ENCODE measurements around the gene TMEM250.
A peak's percentile ranks its signal among the peaks of the same experiment; 100 is the strongest.
"Not testable (repeated sequence)": the region's sequence is repeated elsewhere in the genome, so short reads cannot be mapped to it uniquely, and the experiment has no call there.

The TMEM250 gene

DNA sequence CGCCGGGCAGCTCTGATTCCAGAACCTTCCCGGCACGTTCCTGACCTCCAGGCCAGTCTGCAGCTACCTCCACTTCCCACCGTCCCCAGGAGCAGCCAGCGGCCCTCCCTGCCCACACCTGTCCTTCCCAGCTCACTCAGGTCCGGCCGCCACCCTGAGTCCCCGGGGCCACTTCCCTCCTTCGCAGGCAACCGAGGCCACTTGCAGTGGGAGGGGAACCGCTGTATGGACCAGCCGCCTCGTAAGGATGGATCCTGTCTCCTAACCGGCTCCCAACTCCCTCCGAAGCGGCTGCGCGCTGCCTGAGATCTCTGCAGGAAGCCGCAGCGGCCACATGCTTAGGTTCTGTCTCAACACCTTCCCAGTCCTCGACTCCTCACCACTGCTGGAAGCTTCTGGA is 7.5 kb downstream of the TMEM250 start:
- DNase-seq (ENCODE audit: low read depth), result no peak

DNA sequence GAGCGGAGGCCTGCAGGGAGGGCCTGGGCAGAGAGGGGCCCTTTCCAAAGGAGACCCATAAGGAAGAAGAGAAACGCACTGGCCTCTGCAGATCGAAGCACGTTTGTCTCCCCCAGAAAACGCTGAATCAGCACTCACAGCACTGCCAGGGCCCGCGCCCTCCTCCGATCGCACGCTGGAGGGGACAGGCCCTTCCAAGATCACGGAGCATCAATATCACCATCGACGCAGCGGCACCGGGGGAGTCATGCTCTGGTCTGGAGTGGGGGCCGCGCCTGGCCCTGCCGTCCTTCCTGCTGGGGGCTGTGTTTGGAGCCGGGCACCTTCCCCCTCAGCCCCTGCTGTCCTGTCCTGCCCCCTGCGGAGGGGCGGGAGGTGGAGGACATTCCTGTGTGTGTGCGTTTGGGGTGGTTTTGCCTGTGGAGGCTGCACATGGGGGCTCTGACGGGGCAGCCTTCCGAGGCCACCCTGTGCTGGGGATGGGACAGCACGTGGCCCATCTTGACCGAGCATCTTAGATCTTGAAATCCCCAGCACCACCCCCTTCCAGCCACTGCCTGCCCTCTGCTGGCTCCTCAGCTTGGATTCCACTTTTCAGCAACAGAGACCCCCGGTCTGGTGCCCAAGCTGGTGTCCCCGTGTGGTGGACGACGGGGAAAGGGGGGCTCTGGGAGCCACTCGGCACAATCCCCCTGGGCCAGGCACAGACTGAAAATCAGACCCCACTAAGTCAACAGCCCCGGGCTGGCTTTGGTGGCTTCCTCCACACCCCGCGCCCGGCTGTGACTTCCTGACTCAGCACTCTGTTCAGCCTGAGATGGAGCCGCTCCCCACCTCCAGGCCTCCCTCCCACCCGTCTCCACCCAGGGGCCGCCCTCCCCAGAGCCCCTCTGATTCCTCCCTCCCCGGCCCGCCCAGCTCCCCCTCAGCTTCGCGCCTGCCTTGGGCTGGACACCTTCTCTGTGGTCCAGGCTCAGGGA is 8.3 kb downstream of the TMEM250 start:
- no peak for DNase-seq (ENCODE audit: low read depth)

DNA sequence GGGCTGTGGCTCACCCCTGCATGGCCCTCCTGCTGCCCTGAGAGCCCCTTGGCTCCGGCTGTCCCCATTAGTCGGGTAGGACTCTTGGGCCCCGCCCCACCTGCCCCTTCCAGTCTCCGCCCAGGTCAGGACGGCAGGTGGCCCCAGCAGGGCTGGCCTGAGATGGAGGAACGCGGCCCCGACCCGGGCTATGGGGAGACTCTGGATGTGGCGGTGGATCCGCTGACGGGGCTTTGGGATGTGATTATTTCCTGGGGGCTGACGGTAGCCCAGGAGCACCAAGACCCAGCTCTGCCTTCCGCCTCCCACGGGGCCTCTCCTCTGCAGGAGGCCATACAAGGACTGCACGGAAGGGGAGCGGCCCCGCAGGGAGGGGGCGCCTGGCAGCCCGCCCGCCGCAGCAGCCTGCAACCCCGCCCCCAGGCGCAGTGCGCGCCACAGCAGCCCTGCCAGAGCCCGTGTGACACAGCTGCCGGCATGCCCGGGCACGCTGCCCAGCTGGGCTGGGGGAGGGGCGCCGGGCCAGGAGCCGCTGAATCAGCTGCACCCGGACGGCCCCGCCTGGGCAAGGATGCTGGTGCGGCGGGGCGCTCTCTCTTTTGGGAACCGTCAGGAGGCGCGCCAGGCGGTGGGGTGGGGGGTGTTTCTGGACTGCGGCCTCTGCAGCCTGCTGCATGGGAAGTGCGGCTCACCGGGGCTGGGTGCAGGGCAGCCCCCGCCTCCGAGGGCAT is 9.2 kb downstream of the TMEM250 start:
- peak; percentile 91 for DNase-seq (ENCODE audit: low read depth)

DNA sequence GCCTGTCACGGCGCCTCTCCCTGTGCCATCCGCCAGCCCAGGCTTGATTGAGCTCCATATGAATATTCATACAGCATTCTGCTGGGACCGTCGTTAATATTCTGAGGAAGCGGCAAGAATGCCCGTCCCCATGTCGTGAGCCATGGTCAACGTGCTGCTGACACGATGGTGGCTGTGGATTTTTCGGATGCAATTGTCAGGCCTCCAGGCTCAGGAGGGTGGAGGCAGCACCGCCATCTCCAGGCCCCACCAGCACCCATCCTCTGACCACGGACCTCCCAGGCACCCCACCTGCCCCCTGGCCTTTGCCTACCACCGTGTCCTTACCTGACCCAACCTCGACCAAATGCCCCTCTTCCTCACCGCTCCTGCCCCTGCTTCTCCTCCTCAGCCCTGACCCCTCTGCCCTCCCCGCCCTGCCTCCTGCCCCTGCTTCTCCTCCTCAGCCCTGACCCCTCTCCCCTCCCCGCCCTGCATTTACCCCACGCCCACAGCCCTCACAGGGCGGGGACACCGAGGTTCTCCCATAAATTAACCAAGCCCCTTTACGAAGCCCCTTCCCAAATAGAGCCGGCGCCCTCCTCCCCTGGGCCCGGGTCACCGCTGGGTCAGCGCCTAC is 9.9 kb downstream of the TMEM250 start:
- DNase-seq (ENCODE audit: low read depth), result no peak

DNA sequence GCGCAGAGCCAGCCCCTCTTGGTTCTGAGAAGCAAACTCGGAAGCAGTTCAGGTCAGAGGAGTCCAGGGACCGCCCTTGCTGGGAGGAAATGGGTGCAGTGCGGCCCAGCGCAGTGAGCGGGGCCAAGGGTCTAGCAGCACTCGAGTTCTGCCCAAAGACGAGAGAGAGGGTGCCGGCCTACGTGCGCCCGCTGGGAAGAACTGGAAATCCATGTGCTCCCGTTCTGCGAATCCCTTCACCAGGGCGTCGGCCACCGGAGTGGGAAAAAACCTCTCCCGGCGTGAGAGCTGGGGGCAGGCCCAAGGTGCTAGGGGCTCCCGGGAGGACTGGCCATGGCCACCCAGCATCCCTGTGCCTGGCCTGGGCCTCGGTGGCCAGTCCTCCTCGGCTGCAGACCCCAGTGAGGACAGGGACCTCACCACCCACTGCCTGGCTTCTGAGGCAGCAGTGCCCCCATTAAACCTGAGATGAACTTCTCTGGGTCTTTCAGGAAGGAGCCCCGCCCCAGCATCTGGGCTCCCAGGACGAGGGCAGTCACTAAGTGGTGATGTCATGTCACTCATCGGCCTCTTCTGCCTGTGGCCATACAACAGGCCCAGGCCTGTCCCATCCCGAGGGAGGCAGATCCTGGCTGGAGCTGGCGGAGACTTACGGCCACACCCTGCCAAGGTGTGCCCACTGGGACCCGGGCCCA is 10.6 kb downstream of the TMEM250 start:
- DNase-seq (ENCODE audit: low read depth), result no peak

DNA sequence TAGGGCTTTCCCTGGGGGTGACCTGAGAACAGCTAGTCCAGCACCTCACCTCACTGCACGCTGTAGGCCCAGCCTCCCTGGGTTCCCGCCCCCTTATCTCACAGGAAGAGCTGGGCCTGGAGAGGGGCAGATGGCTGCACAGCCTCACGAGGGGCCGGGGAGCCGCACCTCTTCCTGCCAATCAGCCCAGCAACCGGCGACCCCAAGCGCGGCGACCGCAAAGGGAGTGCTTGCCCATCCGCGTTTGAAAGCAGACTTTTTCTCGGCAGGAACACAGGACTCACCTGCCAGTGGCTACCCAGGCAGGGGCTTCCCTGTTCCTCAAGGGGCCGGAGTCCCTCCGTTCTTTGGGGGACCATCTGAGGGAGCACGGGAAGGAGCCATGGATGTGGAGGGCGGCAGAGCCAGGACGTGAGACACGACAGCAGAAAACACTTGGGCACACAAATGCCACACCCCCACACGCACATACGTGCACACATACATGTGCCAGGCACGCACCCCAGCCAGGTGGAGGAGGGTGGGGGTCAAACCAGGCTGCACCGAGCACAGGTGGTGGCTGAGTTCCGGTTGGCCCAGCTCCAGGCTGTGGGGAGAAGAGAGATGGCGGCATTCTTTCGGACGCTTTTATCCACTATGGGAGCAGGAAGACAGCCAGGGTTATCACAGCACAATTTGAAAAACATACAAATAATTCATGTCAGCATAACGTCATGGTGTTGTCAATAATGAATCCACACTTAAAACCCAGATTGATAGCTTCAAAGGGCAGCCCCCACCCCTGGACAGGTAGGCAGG is 11.3 kb downstream of the TMEM250 start:
- DNase-seq (ENCODE audit: low read depth), result no peak

DNA sequence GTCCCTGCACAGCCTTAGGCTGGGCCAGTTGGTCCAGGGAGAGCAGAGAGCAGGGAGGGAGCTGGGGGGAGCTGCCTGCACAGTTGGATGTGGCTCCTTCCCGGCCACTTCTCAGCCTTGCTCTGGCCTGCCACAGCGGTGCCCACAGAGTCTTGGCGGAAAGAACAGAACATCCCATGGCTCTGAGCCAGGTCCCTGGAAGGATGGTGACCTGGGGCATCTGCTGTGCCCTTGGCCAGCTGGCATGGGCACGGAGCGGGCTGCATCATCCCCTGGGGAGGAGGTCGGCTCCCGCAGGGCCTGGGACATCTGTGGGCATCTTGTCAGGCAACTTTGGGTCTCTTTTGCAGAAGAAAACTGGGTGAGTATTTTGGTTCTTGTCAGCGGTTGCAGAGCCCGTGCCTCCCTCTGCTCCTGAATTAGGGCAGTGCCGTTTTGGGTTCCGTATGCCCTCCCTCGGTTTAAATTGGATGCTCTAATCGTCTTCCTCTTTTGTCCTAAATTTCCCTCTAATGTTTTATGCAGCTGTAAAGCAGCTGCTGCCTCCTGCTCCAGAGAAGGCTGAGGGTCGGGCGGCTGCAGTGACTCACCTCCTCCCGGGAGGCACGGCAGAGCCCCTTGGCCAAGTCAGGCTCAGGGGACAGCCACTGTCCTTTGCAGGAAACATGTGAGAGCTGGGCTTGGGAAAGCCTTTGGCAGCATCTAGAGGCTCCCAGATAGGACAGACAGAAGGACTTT is 13.1 kb downstream of the TMEM250 start:
- DNase-seq (ENCODE audit: low read depth), result no peak

DNA sequence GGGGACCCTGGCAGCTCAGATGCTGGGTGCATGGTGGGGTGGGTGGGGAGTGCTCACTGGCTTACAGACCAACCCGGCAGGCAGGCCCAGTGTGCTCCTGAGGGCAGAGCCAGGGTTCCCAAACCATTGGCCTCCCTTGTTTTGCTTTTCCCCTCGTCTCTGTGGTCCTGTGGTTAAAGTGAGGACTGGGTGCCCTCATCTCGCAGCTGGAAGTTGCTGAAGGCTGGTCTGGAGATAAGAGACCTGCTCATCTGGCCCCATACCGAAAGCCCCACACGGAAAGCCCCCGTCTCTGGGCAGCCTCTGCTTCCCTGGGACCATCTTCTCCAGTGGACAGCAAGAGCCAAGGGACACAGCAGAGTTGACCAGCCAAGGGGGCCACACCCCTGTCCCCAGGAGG is 13.8 kb downstream of the TMEM250 start:
- DNase-seq (ENCODE audit: low read depth), result no peak

DNA sequence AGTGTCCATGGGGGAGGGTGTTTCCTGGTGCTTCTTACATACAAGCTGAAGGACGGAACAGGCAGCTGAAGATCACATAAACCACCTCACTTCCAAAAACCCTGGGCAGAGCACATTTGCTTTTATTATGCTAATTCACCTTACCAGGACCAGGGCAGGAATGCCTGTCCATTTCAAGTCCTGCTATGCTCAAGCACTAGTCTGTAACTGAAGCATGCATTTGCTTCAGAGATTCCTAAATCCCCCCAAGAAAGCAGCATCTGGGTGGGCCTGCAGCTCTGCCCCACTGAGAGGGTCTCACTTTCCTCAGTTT is 14.2 kb downstream of the TMEM250 start:
- DNase-seq (ENCODE audit: low read depth), result no peak

DNA sequence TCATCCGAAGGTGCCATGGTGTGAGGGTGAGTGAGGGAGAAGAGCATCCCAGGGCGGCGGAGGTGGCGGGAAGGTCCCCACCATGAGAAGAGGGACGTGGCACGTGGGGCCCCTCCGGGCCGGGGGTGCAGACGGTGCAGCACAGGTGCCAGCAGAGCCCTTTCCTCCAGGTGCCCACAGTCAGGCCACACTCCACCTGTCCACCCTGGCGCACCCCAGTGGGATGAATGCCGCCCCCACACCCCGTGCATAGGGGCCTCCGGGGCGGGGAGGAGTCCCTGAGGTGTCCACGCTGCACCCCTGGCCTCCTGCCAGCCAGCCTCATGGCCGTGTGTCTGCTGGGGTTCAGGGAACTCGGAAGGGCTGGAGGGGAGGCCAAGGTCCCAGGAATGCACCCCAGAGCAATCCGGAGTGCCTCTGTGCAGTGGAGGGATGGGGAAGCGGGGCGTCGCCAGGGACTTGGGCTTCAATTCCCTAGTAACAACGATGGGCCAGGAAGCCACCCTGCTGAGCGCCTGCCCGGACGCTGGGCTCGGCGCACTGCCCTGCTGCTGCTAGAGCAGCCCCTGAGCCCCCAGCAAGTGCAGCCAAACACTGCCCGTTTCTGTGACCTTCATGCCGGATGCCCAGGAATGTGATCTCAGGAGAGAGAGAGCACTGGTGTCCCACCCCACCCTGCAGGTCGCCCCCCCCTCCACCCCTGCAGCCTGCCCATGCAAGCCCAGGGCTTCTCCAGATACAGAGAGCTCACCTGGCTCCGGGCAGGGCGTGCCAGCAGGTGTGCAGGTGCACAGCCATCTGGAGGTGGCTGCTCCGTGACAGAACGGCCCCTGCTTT is 14.8 kb downstream of the TMEM250 start:
- DNase-seq (ENCODE audit: low read depth), result no peak

DNA sequence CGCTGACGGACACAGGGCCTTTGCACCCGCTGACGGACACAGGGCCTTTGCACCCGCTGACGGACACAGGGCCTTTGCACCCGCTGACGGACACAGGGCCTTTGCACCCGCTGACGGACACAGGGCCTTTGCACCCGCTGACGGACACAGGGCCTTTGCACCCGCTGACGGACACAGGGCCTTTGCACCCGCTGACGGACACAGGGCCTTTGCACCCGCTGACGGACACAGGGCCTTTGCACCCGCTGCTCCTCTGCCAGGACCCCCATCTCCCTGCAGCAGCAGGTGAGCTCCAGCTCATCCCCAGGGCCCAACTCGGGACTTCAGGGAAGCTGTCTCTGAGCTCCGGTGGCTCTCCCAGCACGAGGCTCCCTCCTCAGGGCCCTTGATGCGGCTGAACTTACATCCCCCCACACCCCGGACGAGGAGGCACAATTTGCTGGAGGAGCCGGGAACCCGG is 17.0 kb downstream of the TMEM250 start:
- DNase-seq (ENCODE audit: low read depth), result not testable (repeated sequence)

DNA sequence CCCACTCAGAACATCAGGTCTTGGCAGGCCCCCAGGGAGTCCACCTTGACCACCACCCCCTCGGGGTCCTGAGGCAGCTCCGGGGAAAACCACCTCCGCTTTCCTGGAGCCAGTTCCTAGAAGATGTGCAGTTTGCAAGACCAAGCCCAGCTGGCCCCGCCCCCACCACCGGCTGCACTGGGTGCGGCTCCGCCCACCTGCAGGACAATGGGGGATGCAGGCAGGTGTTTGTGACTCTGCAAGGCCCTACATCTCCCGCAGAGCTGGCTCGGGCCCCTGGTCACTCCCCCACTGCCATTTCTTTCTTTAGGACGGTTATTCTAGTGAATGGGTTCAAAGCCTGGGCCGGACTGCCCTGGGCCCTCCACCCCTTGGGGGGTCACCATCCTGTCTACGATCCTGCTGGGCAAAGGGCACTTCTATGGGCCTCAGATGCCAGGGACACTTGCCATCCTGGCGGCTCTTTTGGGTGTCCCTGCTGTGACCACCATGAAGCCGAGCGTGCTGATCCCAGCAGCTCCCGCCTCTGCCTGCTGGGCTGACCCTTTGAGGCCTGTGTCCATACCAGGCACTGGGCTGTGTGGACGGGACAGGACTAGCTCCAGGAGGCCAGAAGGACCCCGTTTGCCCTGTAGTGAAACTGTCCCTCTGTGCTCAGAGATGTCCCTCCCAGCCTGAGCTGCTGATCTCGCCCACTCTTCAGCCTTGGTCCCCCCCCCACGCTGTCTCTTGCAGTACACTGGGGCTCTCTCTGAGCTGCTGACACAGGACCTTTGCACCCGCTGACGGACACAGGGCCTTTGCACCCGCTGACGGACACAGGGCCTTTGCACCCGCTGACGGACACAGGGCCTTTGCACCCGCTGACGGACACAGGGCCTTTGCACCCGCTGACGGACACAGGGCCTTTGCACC is 17.7 kb downstream of the TMEM250 start:
- no peak for DNase-seq (ENCODE audit: low read depth)

DNA sequence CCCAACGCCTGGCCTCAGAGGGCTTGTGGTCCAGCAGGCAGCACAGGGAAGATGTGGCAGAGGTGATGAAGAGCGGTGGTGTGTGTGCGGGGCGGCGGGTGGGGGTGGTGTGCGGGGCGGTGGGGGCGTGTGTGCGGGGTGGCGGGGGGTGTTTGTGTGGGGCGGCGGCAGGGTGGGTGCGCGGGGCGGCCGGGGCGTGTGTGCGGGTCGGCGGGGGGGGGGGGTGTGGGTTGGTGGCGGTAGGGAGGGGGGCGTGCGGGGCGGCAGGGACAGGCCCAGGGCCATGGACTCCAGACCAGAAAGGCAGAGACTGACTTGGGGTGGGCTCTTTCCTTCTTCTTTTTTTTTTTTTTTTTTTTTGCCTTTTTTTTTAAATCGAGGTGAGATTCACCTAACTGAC is 19.1 kb downstream of the TMEM250 start:
- no peak for DNase-seq (ENCODE audit: low read depth)

DNA sequence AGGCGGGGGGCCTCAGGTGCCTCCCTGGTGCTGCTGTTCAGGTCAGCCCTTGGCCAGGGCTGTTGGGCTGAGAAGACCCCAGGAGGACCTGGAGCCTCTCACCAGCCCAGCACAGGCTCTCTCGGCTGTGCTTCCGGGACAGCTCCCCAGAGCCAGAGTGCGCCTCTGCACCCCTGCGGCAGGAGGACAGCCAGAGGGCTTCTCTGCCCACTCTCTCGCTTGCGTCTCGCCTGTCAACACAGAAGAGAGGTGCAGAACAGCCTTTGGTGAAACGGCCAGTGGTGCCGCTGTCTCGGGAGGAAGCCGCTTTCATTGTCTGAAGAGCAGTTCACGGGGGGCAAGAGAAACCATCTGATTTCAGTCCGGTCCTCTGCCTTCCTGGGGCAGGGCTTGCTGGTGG is 19.8 kb downstream of the TMEM250 start:
- DNase-seq (ENCODE audit: low read depth), result no peak

DNA sequence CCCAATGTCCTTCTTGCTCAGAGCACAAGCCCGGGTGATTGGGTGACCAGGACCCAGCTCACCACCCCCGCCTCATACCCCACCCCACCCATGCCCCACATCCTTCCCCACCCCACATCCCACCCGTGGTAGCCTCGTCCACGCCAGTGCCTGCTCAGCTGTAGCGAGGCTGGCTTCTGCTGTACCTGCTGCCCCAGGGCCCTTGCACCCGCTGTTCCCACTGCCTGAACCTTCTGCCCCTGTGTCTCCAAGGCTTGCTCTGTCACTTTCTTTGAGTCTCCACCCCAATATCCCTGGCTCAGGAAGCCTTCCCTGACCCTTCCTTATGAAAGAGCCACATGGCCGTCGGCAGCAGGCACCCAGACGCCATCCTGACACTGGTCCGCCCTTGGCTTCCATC is 20.5 kb downstream of the TMEM250 start:
- DNase-seq (ENCODE audit: low read depth), result no peak

DNA sequence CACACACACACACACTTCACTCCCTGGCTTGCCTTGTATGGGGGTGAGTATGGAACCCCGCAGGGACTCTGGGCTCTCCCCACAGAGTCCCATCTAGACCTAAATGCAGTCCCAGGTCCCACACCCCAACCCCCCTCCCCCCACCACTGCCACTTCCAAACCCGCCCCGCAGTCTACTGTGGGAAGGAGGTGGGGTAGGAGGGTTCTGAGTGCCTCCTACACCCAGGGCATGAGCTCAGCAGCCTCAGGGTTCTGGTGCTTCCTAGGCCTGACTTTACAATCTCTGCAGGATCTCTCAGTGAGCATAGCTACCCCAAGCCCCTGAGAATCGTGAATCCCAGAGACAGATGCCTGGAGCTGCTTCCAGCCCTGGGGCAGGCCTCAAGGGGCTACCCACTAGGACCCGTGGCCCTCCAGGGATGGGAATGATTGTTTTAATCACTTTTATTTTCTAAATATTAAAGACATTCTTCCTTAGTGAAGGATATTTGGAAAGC is 22.1 kb downstream of the TMEM250 start:
- no peak for DNase-seq (ENCODE audit: low read depth)

DNA sequence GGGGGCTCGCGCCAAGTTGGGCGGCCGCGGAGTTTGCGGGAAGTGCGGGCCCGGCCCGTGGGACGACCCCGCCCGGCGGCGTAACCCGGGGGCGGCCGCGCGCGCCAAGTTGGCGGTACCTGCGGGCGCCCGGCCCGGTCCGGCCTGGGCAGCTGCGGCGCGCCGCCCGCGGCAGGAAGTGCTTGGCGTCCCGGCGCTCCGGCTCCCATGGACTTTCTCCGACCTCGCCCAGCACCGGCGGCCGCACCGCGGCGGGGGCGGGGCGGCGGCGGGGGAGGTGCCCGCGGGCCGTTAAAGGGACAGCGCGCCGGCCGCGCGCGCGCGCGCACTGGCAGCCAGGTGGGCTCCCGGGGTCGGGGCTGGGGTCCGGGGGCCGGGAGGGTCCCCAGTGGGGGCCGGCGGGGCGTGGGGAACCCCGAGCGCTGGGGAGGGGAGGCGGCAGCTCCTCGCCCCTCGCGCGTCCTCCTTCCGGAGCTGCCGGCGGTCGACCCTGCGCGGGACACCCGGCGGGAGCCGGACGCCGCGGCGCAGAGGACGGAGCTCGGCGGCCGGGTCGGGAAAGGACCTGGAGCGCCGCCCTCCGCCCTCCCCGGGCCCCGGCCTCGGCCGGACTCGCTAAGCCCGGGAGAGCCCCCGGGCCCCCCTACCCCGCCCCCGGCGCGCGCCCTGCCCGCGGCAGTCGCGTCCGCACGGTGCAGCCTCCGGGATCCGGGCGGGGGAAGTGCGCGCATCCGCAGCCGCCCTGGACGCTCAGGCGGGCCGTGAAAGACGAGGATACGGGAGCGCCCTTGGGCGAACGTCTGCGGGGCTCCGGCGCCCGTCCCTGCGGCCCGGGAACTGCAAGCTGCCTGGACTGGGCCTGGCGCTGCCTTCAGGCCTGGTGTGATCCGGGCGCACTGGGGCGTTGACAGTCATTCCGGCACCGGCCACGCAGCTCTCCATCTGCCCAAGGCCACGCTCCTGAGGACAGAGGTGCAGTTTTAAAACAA is 23.3 kb downstream of the TMEM250 start, which contains the start of gene NACC2:
TSS of gene NACC2 (minus strand) at position 220 of the 989 bp plus-strand sequence. CDS start 44,768 bp downstream, outside the sequence.
- DNase-seq (ENCODE audit: low read depth), result no peak
